GM12892 (cell line): ENCODE results near the gene VPS13D.

Source experiments
- POLR2A ChIP-seq: IDR thresholded peaks from 2 replicates; pipeline ENCODE4 v1.6.1; 2011; ENCODE audit warnings: low read depth, low read length, control low read depth
- TAF1 ChIP-seq: IDR thresholded peaks from 2 replicates; pipeline ENCODE4 v1.6.1; 2011; ENCODE audit warnings: low read depth, mild to moderate bottlenecking, control low read depth, low read length, borderline replicate concordance

DNA sequence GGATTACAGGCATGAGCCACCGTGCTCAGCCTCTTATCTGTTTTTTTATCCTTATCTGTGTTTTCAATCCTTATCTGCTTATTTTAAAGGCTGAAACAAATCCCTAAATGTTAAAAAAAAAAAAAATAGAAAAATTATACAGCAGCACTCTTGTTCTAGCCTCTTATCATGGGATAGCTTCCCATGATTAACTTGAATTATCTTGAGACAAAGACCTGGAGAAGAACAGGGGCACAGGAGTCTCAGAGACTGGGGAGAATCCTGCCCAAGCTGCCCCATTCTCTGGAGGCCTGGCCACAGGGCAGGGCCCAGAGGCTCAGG, 301.3 kb downstream of the VPS13D start:
- no peak for TF ChIP-seq POLR2A
- TF ChIP-seq TAF1 = no peak
